ENCODE results near the gene NRXN3.

DNA sequence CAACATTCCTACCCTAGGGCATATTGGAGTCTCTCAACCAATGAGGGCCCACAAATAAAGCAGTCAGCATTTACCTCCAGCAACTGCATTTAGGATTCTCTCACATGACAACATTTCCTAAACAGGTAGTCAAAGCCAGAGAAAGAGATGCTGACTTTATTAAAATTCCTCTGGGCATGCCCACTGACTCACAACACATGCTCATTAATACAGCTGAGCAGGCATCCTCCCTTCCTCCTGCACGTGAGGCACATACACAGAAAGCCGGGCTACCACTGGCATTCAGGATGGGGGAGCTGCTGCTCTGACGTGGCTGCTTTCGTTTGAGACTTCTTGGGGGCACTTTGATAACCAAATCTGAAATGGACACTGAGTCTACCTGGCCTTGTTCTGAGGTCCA lies 174.1 kb downstream of the NRXN3 start:
- TF ChIP-seq, protein P1, sequence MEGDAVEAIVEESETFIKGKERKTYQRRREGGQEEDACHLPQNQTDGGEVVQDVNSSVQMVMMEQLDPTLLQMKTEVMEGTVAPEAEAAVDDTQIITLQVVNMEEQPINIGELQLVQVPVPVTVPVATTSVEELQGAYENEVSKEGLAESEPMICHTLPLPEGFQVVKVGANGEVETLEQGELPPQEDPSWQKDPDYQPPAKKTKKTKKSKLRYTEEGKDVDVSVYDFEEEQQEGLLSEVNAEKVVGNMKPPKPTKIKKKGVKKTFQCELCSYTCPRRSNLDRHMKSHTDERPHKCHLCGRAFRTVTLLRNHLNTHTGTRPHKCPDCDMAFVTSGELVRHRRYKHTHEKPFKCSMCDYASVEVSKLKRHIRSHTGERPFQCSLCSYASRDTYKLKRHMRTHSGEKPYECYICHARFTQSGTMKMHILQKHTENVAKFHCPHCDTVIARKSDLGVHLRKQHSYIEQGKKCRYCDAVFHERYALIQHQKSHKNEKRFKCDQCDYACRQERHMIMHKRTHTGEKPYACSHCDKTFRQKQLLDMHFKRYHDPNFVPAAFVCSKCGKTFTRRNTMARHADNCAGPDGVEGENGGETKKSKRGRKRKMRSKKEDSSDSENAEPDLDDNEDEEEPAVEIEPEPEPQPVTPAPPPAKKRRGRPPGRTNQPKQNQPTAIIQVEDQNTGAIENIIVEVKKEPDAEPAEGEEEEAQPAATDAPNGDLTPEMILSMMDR (IDR thresholded peaks at IDR 0.05): no peak
- no peak for TF ChIP-seq EZH2 (IDR thresholded peaks at IDR 0.05)
- no peak for TF ChIP-seq EZH2phosphoT487 (IDR thresholded peaks at IDR 0.05)
